Measurements from ENCODE around the gene SSTR5. TPM values are rescaled to one million over a fixed set of nuclear protein-coding genes. Genes with fewer than 3 reads are reported as not detected.

The SSTR5 gene
- polyA plus RNA-seq, 2 of the 4 experiments (the other 2 are of a cell fraction), result 0.06 to 0.08 TPM

GRCh38 chr16:1051446-1051845 lies 21.1 kb upstream of the SSTR5 start:
- 60% methylated on average over 6 of the region's 17 CpGs for WGBS (ENCODE audit: missing lambda C conversion rate)
- TF ChIP-seq CHD2 (IDR thresholded peaks at IDR 0.05; ENCODE audit: low read length, partially characterized antibody) (no peak), HDAC2 (IDR thresholded peaks at IDR 0.05) (no peak), ZC3H11A (IDR thresholded peaks at IDR 0.05) (no peak), ELK1 (IDR thresholded peaks at IDR 0.05; ENCODE audit: low read depth, low read length) (no peak), ESRRA (IDR thresholded peaks at IDR 0.05; ENCODE audit: borderline replicate concordance, low read length) (no peak), PBX3 (IDR thresholded peaks at IDR 0.05) (no peak)
- Histone ChIP-seq H3K27ac (no peak overlapping the region), H3K4me3 (no peak overlapping the region), H3K9me3 (no peaks in the 10 kb centered on the region), H3K4me2 (no peak overlapping the region), H3K4me1 (peaks cover 15% of the 10 kb centered on the region)
- ChIA-PET CTCF (interaction anchor here (1.0 to 1.6 kb wide), 2 partner anchors 237 to 238 kb away, joined by 4 to 5 read pairs; no protein-coding TSS in a partner anchor), POLR2A (no interaction called here)
- DNase-seq (ENCODE audit: low read depth in 1 of 2, low spot score in 1 of 2) (no peak), ATAC-seq (no peak), FAIRE-seq (no peak)

DNA sequence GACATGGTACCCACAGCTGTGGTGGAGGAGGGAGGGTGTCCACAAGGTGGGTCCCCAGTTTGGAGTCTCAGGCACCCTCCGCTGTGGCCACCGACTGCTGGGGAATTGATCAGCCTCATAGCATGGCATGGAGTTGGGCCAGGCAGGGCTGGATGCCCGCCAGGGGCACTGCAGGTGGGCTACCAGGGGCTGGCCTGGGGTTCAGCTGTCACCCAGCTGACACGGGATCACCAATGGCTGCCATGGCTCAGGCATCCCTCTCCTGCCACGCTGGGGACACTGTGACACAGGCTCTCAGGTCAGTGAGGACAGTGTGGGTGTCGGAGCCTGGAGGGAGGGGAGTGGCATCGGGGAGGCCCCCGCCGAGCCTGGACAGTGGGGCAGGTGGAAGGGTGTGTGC lies 19.8 kb upstream of the SSTR5 start:
- Histone ChIP-seq H3K27ac (no peak overlapping the region), H3K9me3 (no peaks in the 10 kb centered on the region), H3K4me1 (peaks cover 22% of the 10 kb centered on the region), H3K4me2 (no peak overlapping the region), H3K4me3 (no peak overlapping the region)
- TF ChIP-seq SMC3 (IDR thresholded peaks at IDR 0.05) (no peak), SREBF2 (IDR thresholded peaks at IDR 0.05) (no peak), RARB (CRISPR knock-in tag; IDR thresholded peaks at IDR 0.05) (no peak), CHD4 (IDR thresholded peaks at IDR 0.05; ENCODE audit: borderline replicate concordance) (no peak), ZSCAN20 (CRISPR knock-in tag; IDR thresholded peaks at IDR 0.05) (no peak), MAFK (IDR thresholded peaks at IDR 0.05; ENCODE audit: partially characterized antibody) (no peak)
- FAIRE-seq, result no peak
- ATAC-seq, result no peak
- POLR2A ChIA-PET, result no interaction called here
- 54% methylated on average over 8 of the region's 9 CpGs for WGBS (ENCODE audit: missing lambda C conversion rate)
- no peak for DNase-seq (ENCODE audit: low read depth in 1 of 2, low spot score in 1 of 2)
- CTCF ChIA-PET, result interaction anchor here (1.0 to 1.6 kb wide), 2 partner anchors 238 to 240 kb away, joined by 5 to 6 read pairs; no protein-coding TSS in a partner anchor

GRCh38 chr16:1053121-1053521 lies 19.4 kb upstream of the SSTR5 start:
- no peak overlapping the region for H3K4me3 ChIP-seq
- ChIA-PET POLR2A (no interaction called here), CTCF (interaction anchor here (1.0 kb wide), 1 partner anchor 239 kb away, joined by 6 read pairs; no protein-coding TSS in a partner anchor)

More at GRCh38 chr16:1053121-1053521, 19.4 kb upstream of the SSTR5 start:
- Histone ChIP-seq H3K9me3 (no peaks in the 10 kb centered on the region), H3K27ac (no peak overlapping the region), H3K4me2 (no peak overlapping the region), H3K4me1 (peaks cover 23% of the 10 kb centered on the region)
- ATAC-seq (no peak), DNase-seq (ENCODE audit: low read depth in 1 of 2, low spot score in 1 of 2) (no peak), FAIRE-seq (no peak)
- TF ChIP-seq HOXB13 (CRISPR knock-in tag; IDR thresholded peaks at IDR 0.05; ENCODE audit: low read depth) (no peak), JUN (IDR thresholded peaks at IDR 0.05) (no peak), HOXB5 (CRISPR knock-in tag; IDR thresholded peaks at IDR 0.05) (no peak), CBX2 (IDR thresholded peaks at IDR 0.05; ENCODE audit: borderline replicate concordance, low read depth) (no peak), RFX5 (IDR thresholded peaks at IDR 0.05) (no peak), MAX (IDR thresholded peaks at IDR 0.05) (no peak), KDM5A (IDR thresholded peaks at IDR 0.05) (no peak), ELK1 (IDR thresholded peaks at IDR 0.05; ENCODE audit: low read depth, low read length) (no peak), ZFP36 (IDR thresholded peaks at IDR 0.05; ENCODE audit: borderline replicate concordance, partially characterized antibody) (no peak), HDAC2 (IDR thresholded peaks at IDR 0.05) (no peak), EHF (CRISPR knock-in tag; IDR thresholded peaks at IDR 0.05) (no peak), ZC3H11A (IDR thresholded peaks at IDR 0.05) (no peak)
- TF ChIP-seq, protein P1, sequence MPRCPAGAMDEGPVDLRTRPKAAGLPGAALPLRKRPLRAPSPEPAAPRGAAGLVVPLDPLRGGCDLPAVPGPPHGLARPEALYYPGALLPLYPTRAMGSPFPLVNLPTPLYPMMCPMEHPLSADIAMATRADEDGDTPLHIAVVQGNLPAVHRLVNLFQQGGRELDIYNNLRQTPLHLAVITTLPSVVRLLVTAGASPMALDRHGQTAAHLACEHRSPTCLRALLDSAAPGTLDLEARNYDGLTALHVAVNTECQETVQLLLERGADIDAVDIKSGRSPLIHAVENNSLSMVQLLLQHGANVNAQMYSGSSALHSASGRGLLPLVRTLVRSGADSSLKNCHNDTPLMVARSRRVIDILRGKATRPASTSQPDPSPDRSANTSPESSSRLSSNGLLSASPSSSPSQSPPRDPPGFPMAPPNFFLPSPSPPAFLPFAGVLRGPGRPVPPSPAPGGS (IDR thresholded peaks at IDR 0.05), result no peak
- 32% methylated on average over 3 of the region's 14 CpGs for WGBS (ENCODE audit: missing lambda C conversion rate)
